Measurements from ENCODE around the gene SORBS1.

Gene SORBS1

DNA sequence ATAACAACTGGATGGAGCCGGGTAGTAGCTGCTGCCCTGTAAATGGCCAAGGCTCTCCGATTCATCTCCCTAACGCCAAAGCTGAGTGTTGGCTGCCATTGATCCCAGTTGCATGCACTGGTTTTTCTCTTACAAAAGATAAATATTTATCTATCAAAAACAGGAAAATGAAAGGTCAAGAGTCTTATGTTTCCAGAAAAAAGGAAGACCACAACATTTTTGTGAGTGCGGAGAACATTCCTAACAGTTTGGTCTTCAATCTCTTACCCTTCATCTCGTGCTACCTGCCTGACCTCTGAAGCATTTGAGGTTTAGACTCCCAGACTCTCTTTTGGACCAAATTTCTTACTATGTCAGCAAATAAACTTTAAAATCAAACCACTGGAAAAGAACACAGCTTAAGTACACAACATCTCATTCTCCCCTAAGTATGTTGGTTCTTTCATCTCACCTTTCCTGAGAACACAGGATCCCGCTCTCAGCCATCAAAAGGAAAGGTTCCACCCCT lies 61.6 kb downstream of the SORBS1 start:
- peaks cover 0 to 6% of the 10 kb centered on the region in 2 donors for H3K4me1 ChIP-seq (ENCODE audit: control insufficient read depth in 2 of 2, insufficient read depth in 2 of 2, low read length in 2 of 2)
- H3K4me3 ChIP-seq (ENCODE audit: low read length in 2 of 2), result no peak overlapping the region
- no peaks in the 10 kb centered on the region for H3K36me3 ChIP-seq (ENCODE audit: control insufficient read depth in 2 of 2, insufficient read depth in 2 of 2, low read length in 2 of 2)
- no peaks in the 10 kb centered on the region for H3K27me3 ChIP-seq (ENCODE audit: control insufficient read depth in 2 of 2, insufficient read depth in 2 of 2, low read length in 2 of 2)
- H3K9me3 ChIP-seq (ENCODE audit: control insufficient read depth in 2 of 2, low read length in 2 of 2), result no peaks in the 10 kb centered on the region
- H3K9ac ChIP-seq (ENCODE audit: low read depth in 1 of 2, low read length in 2 of 2), result no peak overlapping the region
- no peak overlapping the region for H3K27ac ChIP-seq (ENCODE audit: low read depth in 2 of 2, low read length in 2 of 2)

GRCh38 chr10:95496951-95497350 lies 64.2 kb downstream of the SORBS1 start:
- no peaks in the 10 kb centered on the region for H3K27me3 ChIP-seq (ENCODE audit: control insufficient read depth in 2 of 2, insufficient read depth in 2 of 2, low read length in 2 of 2)
- H3K27ac ChIP-seq (ENCODE audit: low read depth in 2 of 2, low read length in 2 of 2), result no peak overlapping the region
- H3K9me3 ChIP-seq (ENCODE audit: control insufficient read depth in 2 of 2, low read length in 2 of 2), result no peaks in the 10 kb centered on the region
- no peaks in the 10 kb centered on the region for H3K36me3 ChIP-seq (ENCODE audit: control insufficient read depth in 2 of 2, insufficient read depth in 2 of 2, low read length in 2 of 2)
- no peak overlapping the region for H3K4me3 ChIP-seq (ENCODE audit: low read length in 2 of 2)
- H3K9ac ChIP-seq (ENCODE audit: low read depth in 1 of 2, low read length in 2 of 2), result no peak overlapping the region
- peaks cover 0 to 2% of the 10 kb centered on the region in 2 donors for H3K4me1 ChIP-seq (ENCODE audit: control insufficient read depth in 2 of 2, insufficient read depth in 2 of 2, low read length in 2 of 2)

- Histone ChIP-seq H3K4me1 (ENCODE audit: control insufficient read depth in 2 of 2, insufficient read depth in 2 of 2, low read length in 2 of 2) (peaks cover 0 to 2% of the 10 kb centered on the region in 2 donors), H3K27me3 (ENCODE audit: control insufficient read depth in 2 of 2, insufficient read depth in 2 of 2, low read length in 2 of 2) (no peaks in the 10 kb centered on the region), H3K9me3 (ENCODE audit: control insufficient read depth in 2 of 2, low read length in 2 of 2) (no peaks in the 10 kb centered on the region), H3K27ac (ENCODE audit: low read depth in 2 of 2, low read length in 2 of 2) (no peak overlapping the region), H3K9ac (ENCODE audit: low read depth in 1 of 2, low read length in 2 of 2) (no peak overlapping the region), H3K36me3 (ENCODE audit: control insufficient read depth in 2 of 2, insufficient read depth in 2 of 2, low read length in 2 of 2) (no peaks in the 10 kb centered on the region), H3K4me3 (ENCODE audit: low read length in 2 of 2) (no peak overlapping the region)
Observed at GRCh38 chr10:95496246-95496911, 64.8 kb downstream of the SORBS1 start.

DNA sequence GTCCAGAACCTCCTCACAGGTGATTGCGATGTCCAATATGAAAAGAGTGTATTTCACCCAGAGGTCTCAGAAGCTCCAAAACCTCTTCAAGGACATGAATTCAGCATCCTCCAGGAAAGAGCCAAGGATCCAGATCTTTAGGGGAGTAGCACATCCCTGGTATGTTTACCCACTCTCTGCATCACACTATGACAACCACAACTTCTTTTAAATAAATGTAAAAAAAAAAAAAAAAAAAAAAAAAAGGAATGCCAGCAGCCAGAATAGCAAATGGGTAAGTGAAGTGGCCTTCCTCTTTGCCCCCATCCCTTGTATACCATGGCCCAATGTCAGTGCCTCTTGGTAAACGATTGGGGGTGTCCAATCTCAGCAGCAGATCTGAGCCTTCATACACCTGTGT lies 67.3 kb downstream of the SORBS1 start:
- Histone ChIP-seq H3K27ac (ENCODE audit: low read depth in 2 of 2, low read length in 2 of 2) (no peak overlapping the region), H3K4me1 (ENCODE audit: control insufficient read depth in 2 of 2, insufficient read depth in 2 of 2, low read length in 2 of 2) (no peaks in the 10 kb centered on the region)

GRCh38 chr10:95487994-95488393 lies 73.2 kb downstream of the SORBS1 start:
- no peak overlapping the region for H3K27ac ChIP-seq (ENCODE audit: low read depth in 2 of 2, low read length in 2 of 2)
- no peak overlapping the region for H3K4me3 ChIP-seq (ENCODE audit: low read length in 2 of 2)
- H3K36me3 ChIP-seq (ENCODE audit: control insufficient read depth in 2 of 2, insufficient read depth in 2 of 2, low read length in 2 of 2), result peaks cover 0 to 4% of the 10 kb centered on the region in 2 donors
- no peak overlapping the region for H3K9ac ChIP-seq (ENCODE audit: low read depth in 1 of 2, low read length in 2 of 2)
- H3K4me1 ChIP-seq (ENCODE audit: control insufficient read depth in 2 of 2, insufficient read depth in 2 of 2, low read length in 2 of 2), result no peaks in the 10 kb centered on the region
- H3K27me3 ChIP-seq (ENCODE audit: control insufficient read depth in 2 of 2, insufficient read depth in 2 of 2, low read length in 2 of 2), result no peaks in the 10 kb centered on the region
- no peaks in the 10 kb centered on the region for H3K9me3 ChIP-seq (ENCODE audit: control insufficient read depth in 2 of 2, low read length in 2 of 2)

More for the DNA sequence above, 67.3 kb downstream of the SORBS1 start:
- no peak overlapping the region for H3K4me3 ChIP-seq (ENCODE audit: low read length in 2 of 2)
- H3K9ac ChIP-seq (ENCODE audit: low read depth in 1 of 2, low read length in 2 of 2), result no peak overlapping the region
- H3K36me3 ChIP-seq (ENCODE audit: control insufficient read depth in 2 of 2, insufficient read depth in 2 of 2, low read length in 2 of 2), result peaks cover 0 to 4% of the 10 kb centered on the region in 2 donors
- H3K27me3 ChIP-seq (ENCODE audit: control insufficient read depth in 2 of 2, insufficient read depth in 2 of 2, low read length in 2 of 2), result no peaks in the 10 kb centered on the region
- no peaks in the 10 kb centered on the region for H3K9me3 ChIP-seq (ENCODE audit: control insufficient read depth in 2 of 2, low read length in 2 of 2)

- H3K27ac ChIP-seq (ENCODE audit: low read depth in 2 of 2, low read length in 2 of 2), result no peak overlapping the region
Observed at GRCh38 chr10:95485056-95485844, 75.9 kb downstream of the SORBS1 start.

GRCh38 chr10:95482501-95483233 lies 78.5 kb downstream of the SORBS1 start:
- Histone ChIP-seq H3K9ac (ENCODE audit: low read depth in 1 of 2, low read length in 2 of 2) (no peak overlapping the region), H3K4me1 (ENCODE audit: control insufficient read depth in 2 of 2, insufficient read depth in 2 of 2, low read length in 2 of 2) (peaks cover 16 to 26% of the 10 kb centered on the region in 2 donors), H3K9me3 (ENCODE audit: control insufficient read depth in 2 of 2, low read length in 2 of 2) (no peaks in the 10 kb centered on the region), H3K36me3 (ENCODE audit: control insufficient read depth in 2 of 2, insufficient read depth in 2 of 2, low read length in 2 of 2) (no peaks in the 10 kb centered on the region), H3K27ac (ENCODE audit: low read depth in 2 of 2, low read length in 2 of 2) (no peak overlapping the region), H3K4me3 (ENCODE audit: low read length in 2 of 2) (no peak overlapping the region), H3K27me3 (ENCODE audit: control insufficient read depth in 2 of 2, insufficient read depth in 2 of 2, low read length in 2 of 2) (no peaks in the 10 kb centered on the region)

More at GRCh38 chr10:95485056-95485844, 75.9 kb downstream of the SORBS1 start:
- Histone ChIP-seq H3K9ac (ENCODE audit: low read depth in 1 of 2, low read length in 2 of 2) (no peak overlapping the region), H3K9me3 (ENCODE audit: control insufficient read depth in 2 of 2, low read length in 2 of 2) (no peaks in the 10 kb centered on the region), H3K4me3 (ENCODE audit: low read length in 2 of 2) (no peak overlapping the region), H3K4me1 (ENCODE audit: control insufficient read depth in 2 of 2, insufficient read depth in 2 of 2, low read length in 2 of 2) (peaks cover 11 to 14% of the 10 kb centered on the region in 2 donors), H3K27me3 (ENCODE audit: control insufficient read depth in 2 of 2, insufficient read depth in 2 of 2, low read length in 2 of 2) (no peaks in the 10 kb centered on the region), H3K36me3 (ENCODE audit: control insufficient read depth in 2 of 2, insufficient read depth in 2 of 2, low read length in 2 of 2) (peaks cover 0 to 4% of the 10 kb centered on the region in 2 donors)

DNA sequence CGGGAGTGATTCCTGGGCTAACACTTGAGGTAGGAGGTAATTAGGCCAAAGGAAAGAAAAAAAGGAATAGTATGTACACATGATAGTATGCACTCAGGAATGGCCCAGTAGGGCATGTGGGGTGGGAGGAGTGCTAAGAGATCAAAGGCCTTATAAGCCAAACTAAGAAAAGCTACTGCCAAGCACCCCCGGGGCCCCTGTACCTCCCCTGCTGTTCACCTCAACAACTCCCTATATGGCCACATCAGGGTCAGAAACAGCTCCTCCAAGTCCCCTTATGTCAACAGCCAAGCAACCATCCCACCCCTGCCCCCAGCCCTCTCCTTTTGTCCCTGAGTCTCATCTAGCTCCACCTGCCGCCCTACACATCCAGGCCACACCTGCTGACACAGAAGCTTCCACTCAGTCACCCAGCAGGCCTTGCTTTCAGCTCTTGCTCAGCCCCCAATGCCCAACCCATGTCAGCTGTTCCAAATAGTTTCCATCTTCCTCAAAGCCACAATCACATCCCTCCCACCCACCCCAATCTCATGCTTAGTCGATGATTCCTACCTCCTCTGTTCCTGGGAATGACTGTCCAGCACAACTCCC lies 80.2 kb downstream of the SORBS1 start:
- no peak overlapping the region for H3K9ac ChIP-seq (ENCODE audit: low read depth in 1 of 2, low read length in 2 of 2)
- H3K36me3 ChIP-seq (ENCODE audit: control insufficient read depth in 2 of 2, insufficient read depth in 2 of 2, low read length in 2 of 2), result no peaks in the 10 kb centered on the region
- H3K4me3 ChIP-seq (ENCODE audit: low read length in 2 of 2), result no peak overlapping the region
- H3K27me3 ChIP-seq (ENCODE audit: control insufficient read depth in 2 of 2, insufficient read depth in 2 of 2, low read length in 2 of 2), result no peaks in the 10 kb centered on the region
- H3K9me3 ChIP-seq (ENCODE audit: control insufficient read depth in 2 of 2, low read length in 2 of 2), result no peaks in the 10 kb centered on the region
- peaks cover 23 to 38% of the 10 kb centered on the region in 2 donors for H3K4me1 ChIP-seq (ENCODE audit: control insufficient read depth in 2 of 2, insufficient read depth in 2 of 2, low read length in 2 of 2)
- H3K27ac ChIP-seq (ENCODE audit: low read depth in 2 of 2, low read length in 2 of 2), result peak overlapping the region; percentile 63 to 73

GRCh38 chr10:95480102-95480900 lies 80.9 kb downstream of the SORBS1 start:
- Histone ChIP-seq H3K36me3 (ENCODE audit: control insufficient read depth in 2 of 2, insufficient read depth in 2 of 2, low read length in 2 of 2) (no peaks in the 10 kb centered on the region), H3K4me3 (ENCODE audit: low read length in 2 of 2) (peak overlapping the region in 1 of 2 donors; percentile 17), H3K9me3 (ENCODE audit: control insufficient read depth in 2 of 2, low read length in 2 of 2) (no peaks in the 10 kb centered on the region), H3K4me1 (ENCODE audit: control insufficient read depth in 2 of 2, insufficient read depth in 2 of 2, low read length in 2 of 2) (peaks cover 27 to 41% of the 10 kb centered on the region in 2 donors), H3K27ac (ENCODE audit: low read depth in 2 of 2, low read length in 2 of 2) (peak overlapping the region; percentile 63 to 73), H3K9ac (ENCODE audit: low read depth in 1 of 2, low read length in 2 of 2) (peak overlapping the region in 1 of 2 donors; percentile 17), H3K27me3 (ENCODE audit: control insufficient read depth in 2 of 2, insufficient read depth in 2 of 2, low read length in 2 of 2) (no peaks in the 10 kb centered on the region)

All from mucosa of rectum (tissue), 2 donors.